Non-pigmented ciliary epithelial cell (primary cell): ENCODE measurements around the gene SPSB4.
A peak's percentile ranks its signal among the peaks of the same experiment; 100 is the strongest.
"Not testable (repeated sequence)": the region's sequence is repeated elsewhere in the genome, so short reads cannot be mapped to it uniquely, and the experiment has no call there.

Experiments
- DNase-seq: peaks from one replicate; pipeline ENCODE4 v3.0.0-alpha.2; 2010; ENCODE audit warnings: low read depth

The SPSB4 gene

DNA sequence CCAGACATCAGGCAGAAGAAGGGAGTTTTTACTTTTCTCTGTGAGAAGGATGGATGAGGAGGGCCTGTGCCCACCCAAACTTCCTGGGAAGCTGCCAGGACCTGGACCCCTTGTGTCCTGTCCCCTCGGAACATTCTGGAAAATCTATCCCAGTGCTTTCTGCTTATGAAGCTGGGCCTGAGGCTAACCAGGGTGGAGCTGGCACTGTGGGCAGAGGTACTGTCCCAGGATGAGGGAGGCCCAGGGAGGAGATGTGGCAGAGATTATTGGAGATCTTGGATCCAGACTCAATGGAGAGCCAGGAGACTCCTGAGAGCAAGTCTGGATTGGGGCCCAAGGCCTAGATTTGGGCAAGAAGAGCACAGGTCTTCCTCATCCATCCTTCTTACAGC lies 44.4 kb downstream of the SPSB4 start:
- no peak for DNase-seq

- no peak for DNase-seq
Observed at GRCh38 chr3:141096164-141096563, 45.0 kb downstream of the SPSB4 start.

- DNase-seq: no peak
Observed at GRCh38 chr3:141096981-141097380, 45.8 kb downstream of the SPSB4 start.

DNA sequence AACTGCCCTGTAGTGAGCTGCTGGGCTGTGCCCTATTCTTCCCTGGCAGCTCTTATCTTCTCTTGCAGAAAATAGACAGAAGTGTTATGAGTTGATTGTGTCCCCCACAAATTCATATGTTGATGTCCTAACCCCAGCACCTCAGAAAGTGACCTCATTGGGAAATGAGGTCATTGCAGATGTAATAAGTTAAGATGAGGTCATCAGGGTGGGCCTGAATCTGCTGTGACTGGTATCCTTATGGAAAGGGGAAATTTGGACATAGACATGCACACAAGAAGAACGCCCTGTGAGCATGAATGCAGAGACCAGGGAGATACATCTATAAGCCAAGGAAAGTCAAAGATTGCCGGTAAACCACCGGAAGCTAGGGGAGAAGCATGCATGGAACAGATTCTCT lies 49.0 kb downstream of the SPSB4 start:
- DNase-seq: no peak

DNA sequence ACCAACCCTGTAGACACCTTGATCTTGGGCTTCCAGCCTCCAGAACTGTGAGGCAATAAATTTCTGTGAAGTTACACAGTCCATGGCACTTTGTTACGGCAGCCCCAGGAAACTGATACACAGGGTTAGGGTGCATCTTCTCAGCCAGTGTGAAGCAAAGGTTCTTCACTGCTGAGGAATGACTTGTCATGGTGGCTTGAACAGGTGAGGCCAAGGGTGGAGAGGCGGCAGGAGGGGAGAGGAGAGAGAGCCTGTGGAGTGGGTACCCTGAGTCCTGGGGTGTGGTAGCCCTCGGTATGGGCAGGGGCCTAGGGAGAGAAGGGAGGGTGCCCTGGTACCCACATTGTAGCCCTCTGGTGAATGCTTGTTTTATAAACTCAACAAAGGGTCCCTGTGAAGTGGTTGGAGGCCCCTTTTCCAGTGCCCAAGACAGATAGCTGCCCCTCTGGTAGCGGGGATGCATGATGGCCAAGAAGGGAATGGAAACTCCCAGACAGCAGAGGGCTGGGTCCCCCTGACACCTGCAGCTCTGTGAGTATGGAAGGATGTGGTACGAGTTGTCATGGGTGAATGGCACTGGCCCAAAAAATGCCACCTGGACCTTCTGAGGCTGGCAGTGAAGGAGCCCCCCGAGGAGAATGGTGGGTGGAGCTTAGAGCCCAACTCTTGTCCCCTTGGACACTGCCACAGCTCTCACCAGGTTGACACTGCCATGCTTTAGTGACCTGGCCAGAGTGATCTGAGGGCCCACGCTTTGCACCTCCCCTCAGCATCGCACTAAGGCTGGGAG lies 49.6 kb downstream of the SPSB4 start:
- no peak for DNase-seq

- no peak for DNase-seq
Observed at GRCh38 chr3:141102372-141102771, 51.2 kb downstream of the SPSB4 start.

DNA sequence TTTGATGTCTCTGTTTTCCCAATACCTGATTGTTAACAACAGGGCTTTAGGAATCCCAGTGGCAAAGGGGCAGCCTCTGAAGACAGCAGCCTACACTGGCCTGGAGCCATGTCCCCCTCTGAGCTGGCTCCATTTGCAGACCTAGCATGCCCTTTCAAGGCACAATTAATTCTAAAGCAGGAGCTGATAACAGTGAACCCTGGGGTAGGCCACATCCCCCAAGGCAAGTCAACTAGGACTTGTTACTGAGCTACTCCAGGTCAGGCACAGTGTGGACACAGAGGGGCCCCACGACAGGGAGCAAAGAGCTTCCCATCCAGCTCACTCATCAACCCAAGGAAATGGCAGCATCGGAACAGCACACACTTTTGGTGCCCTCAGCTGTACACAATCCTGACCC lies 51.9 kb downstream of the SPSB4 start:
- DNase-seq: no peak

DNA sequence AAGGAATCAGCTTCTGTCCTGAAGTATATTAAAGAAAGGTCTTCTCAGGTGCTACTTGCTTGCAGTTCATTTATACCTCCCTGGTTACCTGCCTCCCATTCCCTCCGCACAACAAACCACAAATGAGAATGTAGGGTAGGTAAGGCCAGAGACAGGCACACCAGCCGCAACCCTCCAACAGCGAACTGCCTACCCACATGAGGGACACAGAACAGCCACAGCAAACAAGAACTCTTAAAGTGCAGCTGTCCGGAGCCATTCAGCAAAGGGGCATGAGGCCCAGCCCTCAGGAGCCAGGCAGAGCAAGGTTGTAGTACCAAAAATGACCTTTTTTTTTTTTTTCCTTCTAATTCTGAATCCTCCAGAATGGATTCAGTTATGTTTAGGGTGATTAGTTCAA lies 52.4 kb downstream of the SPSB4 start:
- no peak for DNase-seq

- DNase-seq: no peak
Observed at GRCh38 chr3:141104151-141104821, 53.1 kb downstream of the SPSB4 start.

DNA sequence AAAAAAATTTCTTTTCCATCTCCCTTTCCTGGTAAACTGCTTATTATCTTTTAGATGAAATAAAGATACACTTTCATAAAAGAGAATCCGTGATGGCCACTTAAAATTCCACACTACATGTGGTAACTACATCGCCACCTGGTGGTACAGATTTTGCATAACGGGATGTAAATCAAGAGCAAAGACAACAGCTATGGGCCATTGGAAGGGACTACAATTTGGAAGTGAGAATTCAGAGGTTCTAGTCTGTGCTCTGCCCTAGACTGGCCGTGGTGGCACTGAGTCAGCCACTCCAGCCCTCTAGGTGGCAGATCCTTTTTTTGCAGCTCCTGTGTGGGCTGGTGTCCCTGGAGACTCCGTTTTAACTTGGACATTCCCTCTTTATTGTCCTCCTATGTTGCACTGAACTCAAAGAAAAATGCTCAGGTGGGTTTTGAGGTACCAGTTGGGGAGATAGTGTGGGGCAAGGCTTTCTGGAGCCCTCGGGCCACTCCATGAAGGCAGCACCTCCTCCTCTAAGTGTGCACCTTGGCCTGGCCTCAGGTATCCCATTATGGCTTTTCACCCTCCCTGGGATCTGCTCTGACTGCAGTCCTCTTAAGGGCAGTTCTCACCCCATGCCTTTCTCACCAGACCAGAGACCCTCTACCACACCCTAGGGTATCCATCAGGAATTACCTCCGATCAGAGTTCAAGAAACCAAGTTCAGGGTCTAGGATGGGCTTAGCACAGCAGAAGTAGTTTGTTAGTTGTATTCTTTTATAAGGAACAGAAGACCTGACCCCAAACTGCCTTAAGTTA lies 54.9 kb downstream of the SPSB4 start:
- peak; percentile 72 for DNase-seq

- DNase-seq: no peak
Observed at GRCh38 chr3:141106842-141107241, 55.7 kb downstream of the SPSB4 start.

GRCh38 chr3:141108039-141108438 lies 56.9 kb downstream of the SPSB4 start:
- no peak for DNase-seq

GRCh38 chr3:141109751-141110150 lies 58.6 kb downstream of the SPSB4 start:
- DNase-seq: no peak

GRCh38 chr3:141110322-141110721 lies 59.2 kb downstream of the SPSB4 start:
- DNase-seq: no peak

DNA sequence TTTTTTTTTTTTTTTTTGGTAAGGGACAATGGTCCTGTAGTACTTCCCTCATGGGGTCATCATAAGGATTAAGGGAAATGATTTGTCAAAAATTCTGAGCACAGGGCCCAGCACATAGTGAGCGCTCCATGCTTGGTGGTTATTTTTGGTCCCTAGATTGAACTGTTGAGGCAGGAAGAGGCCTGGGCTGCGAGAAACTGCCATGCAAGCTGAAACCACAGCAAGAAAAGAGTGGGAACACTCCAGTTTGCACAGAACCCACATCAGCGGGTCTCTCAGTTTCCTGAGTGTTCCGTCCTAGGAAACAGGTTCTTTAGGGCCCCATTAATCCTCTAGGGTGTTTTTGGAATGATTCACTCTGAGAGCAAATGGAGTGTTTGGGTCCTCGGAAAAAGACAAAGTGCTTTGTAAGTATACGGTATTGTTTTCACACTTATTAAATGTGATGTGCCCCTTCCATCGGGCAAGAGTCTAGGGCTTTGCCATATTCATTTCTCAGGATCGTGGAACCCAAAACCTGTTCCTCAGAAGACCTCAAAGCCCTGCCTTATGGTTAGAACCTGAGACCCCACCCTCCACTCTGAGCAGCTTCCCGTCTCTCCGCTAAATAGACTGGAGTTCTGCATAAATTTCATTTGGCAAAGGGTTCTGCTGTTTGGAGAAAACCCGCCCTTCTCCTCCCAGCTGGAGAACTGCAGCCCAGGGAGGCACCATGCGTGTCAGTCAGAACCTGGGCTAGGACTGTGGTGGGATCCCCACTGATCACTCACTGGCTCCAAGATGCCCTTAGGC lies 60.4 kb downstream of the SPSB4 start:
- DNase-seq: no peak

DNA sequence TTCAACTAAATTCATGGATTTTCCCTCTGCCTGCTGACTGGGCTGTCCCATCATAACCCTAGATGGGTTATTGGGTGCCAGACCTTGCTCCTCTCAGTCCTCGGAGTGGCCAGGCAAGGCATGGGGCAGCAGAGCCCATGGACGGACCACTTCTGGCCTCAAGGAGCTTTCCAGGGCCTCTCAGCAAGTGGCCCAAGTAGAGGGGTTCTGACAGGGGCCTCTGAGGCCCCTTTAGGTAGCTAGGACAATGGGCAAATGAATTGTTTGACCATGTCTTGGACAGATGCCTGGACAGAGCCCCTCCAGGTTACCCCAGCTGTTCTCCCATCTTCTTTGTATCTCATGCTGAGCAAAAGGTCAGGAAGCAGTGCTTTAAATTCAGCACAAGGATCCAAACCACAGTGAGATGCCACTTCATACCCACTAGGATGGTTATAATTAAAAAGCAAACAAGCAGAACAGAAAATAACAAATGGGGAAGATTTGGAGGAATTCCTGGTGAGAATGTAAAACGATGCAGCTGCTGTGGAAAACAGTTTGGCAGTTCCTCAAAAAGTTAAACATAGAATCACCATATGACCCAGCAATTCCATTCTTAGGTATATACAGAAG lies 61.6 kb downstream of the SPSB4 start:
- DNase-seq: no peak

GRCh38 chr3:141113680-141114079 lies 62.5 kb downstream of the SPSB4 start:
- DNase-seq: not testable (repeated sequence)

DNA sequence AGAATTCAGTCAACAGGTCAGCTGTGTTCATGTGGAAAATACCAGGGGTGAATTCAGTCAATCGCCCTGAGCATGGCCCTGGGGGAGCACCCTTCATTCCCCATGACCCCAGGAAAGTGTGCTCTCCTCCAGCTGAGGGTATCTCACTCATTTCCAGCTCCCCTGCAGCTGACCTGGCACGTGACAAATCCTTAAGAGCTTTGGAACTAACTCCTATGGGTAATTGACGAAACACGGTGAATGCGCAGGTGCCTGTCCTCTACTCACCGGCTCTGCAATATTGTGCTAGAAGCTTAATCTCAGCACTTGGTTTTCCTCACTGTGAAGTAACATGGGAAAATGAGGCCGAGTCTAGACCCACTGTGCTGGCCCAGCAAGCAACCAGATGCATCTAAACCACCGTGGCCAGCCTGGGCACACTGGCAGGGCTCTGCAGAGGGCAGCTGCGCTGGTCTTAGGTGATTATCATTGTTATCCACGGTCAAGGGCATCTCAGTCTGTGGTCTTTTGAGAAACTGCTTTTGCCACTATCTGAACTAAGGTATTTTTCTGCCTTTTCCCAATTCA lies 63.1 kb downstream of the SPSB4 start:
- DNase-seq: no peak

- DNase-seq: no peak
Observed at GRCh38 chr3:141114816-141115460, 63.8 kb downstream of the SPSB4 start.

DNA sequence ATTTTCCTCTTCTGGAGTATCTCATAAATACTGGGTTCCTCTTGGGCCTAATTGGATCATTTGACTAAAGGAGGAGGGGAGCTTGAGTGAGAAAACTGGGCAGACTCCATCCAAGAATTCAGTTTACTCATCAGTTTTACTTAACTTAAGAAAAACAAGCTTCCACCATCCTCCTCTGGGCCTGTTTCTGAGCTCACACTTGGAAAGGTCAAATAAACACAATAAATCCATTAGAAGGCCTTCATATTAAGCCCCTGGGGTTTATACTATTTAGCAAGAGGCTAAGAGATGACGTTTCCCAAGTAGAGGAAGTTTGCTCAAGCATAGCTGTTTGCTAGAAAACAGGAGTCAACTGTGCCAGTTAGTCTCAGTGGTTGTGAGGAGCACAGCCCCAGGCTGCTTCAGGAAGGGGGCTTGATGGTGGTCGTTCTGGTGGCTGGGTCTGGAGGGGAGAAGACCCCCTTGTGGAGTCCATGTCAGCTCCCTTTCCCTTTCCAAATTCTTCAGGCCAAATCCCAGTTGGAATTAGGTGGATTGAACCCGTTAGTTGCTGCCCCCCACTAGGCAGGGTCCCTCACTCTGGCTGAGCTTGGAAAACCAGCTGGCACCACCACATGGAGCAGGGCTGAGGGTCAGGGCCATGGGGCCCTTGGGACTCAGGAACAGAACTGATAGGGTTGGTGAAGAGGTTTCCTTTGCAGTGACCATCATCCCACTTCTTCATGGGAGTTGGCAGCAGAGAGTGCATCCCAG lies 64.8 kb downstream of the SPSB4 start:
- no peak for DNase-seq
